Right atrium auricular region (tissue), 2 donors: ENCODE data around the gene IL31RA. TPM values are rescaled to one million over a fixed set of nuclear protein-coding genes. Genes with fewer than 3 reads are reported as not detected.

Experiments
- DNase-seq: peaks from one replicate; pipeline ENCODE4 v3.0.0-alpha.2; 2019; ENCODE audit warnings: low spot score
- H3K27ac ChIP-seq, 2 donors: fragments of 200-600 bp; sonication (generic); 1 replicate in 1 of 2; 2 replicates in 1 of 2; pipeline ENCODE4 v1.5.1; 2016 to 2019
- H3K27me3 ChIP-seq, 2 donors: fragments of 200-600 bp; sonication (generic); one replicate each; pipeline versions ENCODE4 v1.5.1 to v1.6.0; 2017 to 2019
- H3K36me3 ChIP-seq: fragments of 200-600 bp; sonication (generic); one replicate; pipeline ENCODE4 v1.5.1; 2016
- H3K4me1 ChIP-seq, 2 donors: fragments of 200-600 bp; sonication (generic); one replicate each; pipeline versions ENCODE4 v1.5.1 to v1.6.0; 2017 to 2019
- H3K4me3 ChIP-seq, 2 donors: fragments of 200-600 bp; sonication (generic); 1 replicate in 1 of 2; 2 replicates in 1 of 2; pipeline ENCODE4 v1.5.1; 2017 to 2019; ENCODE audit warnings: mild to moderate bottlenecking in 1 of 2, moderate library complexity in 1 of 2
- H3K9me3 ChIP-seq, 2 donors: fragments of 200-600 bp; sonication (generic); one replicate each; pipeline ENCODE4 v1.5.1; 2019
- CTCF ChIP-seq, 2 donors: fragments of 200-600 bp; sonication (generic); IDR thresholded peaks; one replicate each; pipeline ENCODE4 v1.5.1; 2019; ENCODE audit warnings: antibody characterized with exemption in 2 of 2
- total RNA-seq, 2 donors: library from RNA; depleted of rRNA; stranded (reverse); fragments of >200 nt; gene quantifications; one replicate each; pipeline ENCODE4 v1.1.0, GENCODE V29; 2016

The IL31RA gene
- total RNA-seq, 2 donors from 2014 or later, result 0.16 TPM; not detected in 1

- no peaks in the 10 kb centered on the region for H3K27me3 ChIP-seq
- no peak overlapping the region for H3K27ac ChIP-seq
- no peak overlapping the region for H3K4me3 ChIP-seq
- H3K36me3 ChIP-seq, result no peaks in the 10 kb centered on the region
- H3K9me3 ChIP-seq, result no peaks in the 10 kb centered on the region
- TF ChIP-seq CTCF (IDR thresholded peaks at IDR 0.05), result no peak
- H3K4me1 ChIP-seq, result no peaks in the 10 kb centered on the region
- DNase-seq, result no peak
Observed at GRCh38 chr5:55853818-55854217, 2.7 kb downstream of the IL31RA start.

- Histone ChIP-seq H3K36me3 (no peaks in the 10 kb centered on the region), H3K27me3 (no peaks in the 10 kb centered on the region), H3K9me3 (peaks cover 0 to 1% of the 10 kb centered on the region in 2 donors), H3K27ac (no peak overlapping the region), H3K4me1 (no peaks in the 10 kb centered on the region), H3K4me3 (no peak overlapping the region)
- TF ChIP-seq CTCF (IDR thresholded peaks at IDR 0.05), result no peak
- no peak for DNase-seq
Observed at GRCh38 chr5:55855509-55855908, 4.4 kb downstream of the IL31RA start.

GRCh38 chr5:55856516-55857246 is 5.5 kb downstream of the IL31RA start:
- no peak overlapping the region for H3K27ac ChIP-seq
- peaks cover 0 to 8% of the 10 kb centered on the region in 2 donors for H3K9me3 ChIP-seq
- H3K4me1 ChIP-seq, result no peaks in the 10 kb centered on the region
- no peaks in the 10 kb centered on the region for H3K27me3 ChIP-seq
- no peaks in the 10 kb centered on the region for H3K36me3 ChIP-seq
- DNase-seq, result no peak
- TF ChIP-seq CTCF (IDR thresholded peaks at IDR 0.05), result no peak
- H3K4me3 ChIP-seq, result no peak overlapping the region

- no peak for TF ChIP-seq CTCF (IDR thresholded peaks at IDR 0.05)
Observed at GRCh38 chr5:55857247-55857640, 6.1 kb downstream of the IL31RA start.

GRCh38 chr5:55858104-55858503 is 6.9 kb downstream of the IL31RA start:
- H3K4me3 ChIP-seq, result no peak overlapping the region
- no peaks in the 10 kb centered on the region for H3K4me1 ChIP-seq
- H3K27ac ChIP-seq, result no peak overlapping the region
- TF ChIP-seq CTCF (IDR thresholded peaks at IDR 0.05), result no peak
- DNase-seq, result no peak
- no peaks in the 10 kb centered on the region for H3K36me3 ChIP-seq
- H3K27me3 ChIP-seq, result no peaks in the 10 kb centered on the region
- peaks cover 0 to 8% of the 10 kb centered on the region in 2 donors for H3K9me3 ChIP-seq

More at GRCh38 chr5:55857247-55857640, 6.1 kb downstream of the IL31RA start:
- no peak for DNase-seq
- no peaks in the 10 kb centered on the region for H3K4me1 ChIP-seq
- H3K27me3 ChIP-seq, result no peaks in the 10 kb centered on the region
- H3K9me3 ChIP-seq, result peaks cover 0 to 8% of the 10 kb centered on the region in 2 donors
- no peaks in the 10 kb centered on the region for H3K36me3 ChIP-seq
- no peak overlapping the region for H3K27ac ChIP-seq
- no peak overlapping the region for H3K4me3 ChIP-seq

- no peaks in the 10 kb centered on the region for H3K27me3 ChIP-seq
- no peak for TF ChIP-seq CTCF (IDR thresholded peaks at IDR 0.05)
- no peak for DNase-seq
- H3K4me3 ChIP-seq, result no peak overlapping the region
- H3K27ac ChIP-seq, result no peak overlapping the region
- peaks cover 0 to 8% of the 10 kb centered on the region in 2 donors for H3K9me3 ChIP-seq
- no peaks in the 10 kb centered on the region for H3K4me1 ChIP-seq
- H3K36me3 ChIP-seq, result no peaks in the 10 kb centered on the region
Observed at GRCh38 chr5:55860288-55860687, 9.1 kb downstream of the IL31RA start.
